IPS-15b (cell line): Measurements from ENCODE around the gene EPDR1.
"Not testable (repeated sequence)": the region's sequence is repeated elsewhere in the genome, so short reads cannot be mapped to it uniquely, and the experiment has no call there.

Experiments
- H3K27me3 ChIP-seq: one replicate; pipeline ENCODE4 v1.6.1; 2013; ENCODE audit warnings: low read length; ENCODE audit not compliant: control insufficient read depth, insufficient read depth
- H3K36me3 ChIP-seq: one replicate; pipeline ENCODE4 v1.6.1; 2013; ENCODE audit warnings: low read length; ENCODE audit not compliant: control insufficient read depth, insufficient read depth
- H3K4me1 ChIP-seq: one replicate; pipeline ENCODE4 v1.6.1; 2013; ENCODE audit warnings: mild to moderate bottlenecking, low read length; ENCODE audit not compliant: control insufficient read depth, insufficient read depth
- H3K4me3 ChIP-seq: one replicate; pipeline ENCODE4 v1.5.1; 2013; ENCODE audit warnings: low read depth, low read length
- H3K9ac ChIP-seq: one replicate; pipeline ENCODE4 v1.6.1; 2013; ENCODE audit warnings: low read depth, mild to moderate bottlenecking, low read length
- H3K9me3 ChIP-seq: one replicate; pipeline ENCODE4 v1.6.1; 2013; ENCODE audit warnings: mild to moderate bottlenecking, low read length; ENCODE audit not compliant: control insufficient read depth, insufficient read depth

Gene EPDR1

GRCh38 chr7:37932543-37932942 lies 12.1 kb downstream of the EPDR1 start:
- no peaks in the 10 kb centered on the region for H3K27me3 ChIP-seq
- no peaks in the 10 kb centered on the region for H3K4me1 ChIP-seq
- H3K36me3 ChIP-seq = no peaks in the 10 kb centered on the region
- H3K9me3 ChIP-seq = no peaks in the 10 kb centered on the region
- H3K9ac ChIP-seq = no peak overlapping the region
- H3K4me3 ChIP-seq = no peak overlapping the region

- H3K27me3 ChIP-seq = no peaks in the 10 kb centered on the region
- H3K9me3 ChIP-seq = no peaks in the 10 kb centered on the region
- no peak overlapping the region for H3K4me3 ChIP-seq
- no peaks in the 10 kb centered on the region for H3K4me1 ChIP-seq
- no peak overlapping the region for H3K9ac ChIP-seq
- H3K36me3 ChIP-seq = no peaks in the 10 kb centered on the region
These were observed 12.7 kb downstream of the EPDR1 start for GRCh38 chr7:37933018-37933566.

- H3K4me1 ChIP-seq = peaks cover 5% of the 10 kb centered on the region
- H3K9ac ChIP-seq = no peak overlapping the region
- H3K4me3 ChIP-seq = no peak overlapping the region
- H3K27me3 ChIP-seq = no peaks in the 10 kb centered on the region
- H3K36me3 ChIP-seq = no peaks in the 10 kb centered on the region
- H3K9me3 ChIP-seq = no peaks in the 10 kb centered on the region
These were observed 22.6 kb downstream of the EPDR1 start for GRCh38 chr7:37942934-37943610.

DNA sequence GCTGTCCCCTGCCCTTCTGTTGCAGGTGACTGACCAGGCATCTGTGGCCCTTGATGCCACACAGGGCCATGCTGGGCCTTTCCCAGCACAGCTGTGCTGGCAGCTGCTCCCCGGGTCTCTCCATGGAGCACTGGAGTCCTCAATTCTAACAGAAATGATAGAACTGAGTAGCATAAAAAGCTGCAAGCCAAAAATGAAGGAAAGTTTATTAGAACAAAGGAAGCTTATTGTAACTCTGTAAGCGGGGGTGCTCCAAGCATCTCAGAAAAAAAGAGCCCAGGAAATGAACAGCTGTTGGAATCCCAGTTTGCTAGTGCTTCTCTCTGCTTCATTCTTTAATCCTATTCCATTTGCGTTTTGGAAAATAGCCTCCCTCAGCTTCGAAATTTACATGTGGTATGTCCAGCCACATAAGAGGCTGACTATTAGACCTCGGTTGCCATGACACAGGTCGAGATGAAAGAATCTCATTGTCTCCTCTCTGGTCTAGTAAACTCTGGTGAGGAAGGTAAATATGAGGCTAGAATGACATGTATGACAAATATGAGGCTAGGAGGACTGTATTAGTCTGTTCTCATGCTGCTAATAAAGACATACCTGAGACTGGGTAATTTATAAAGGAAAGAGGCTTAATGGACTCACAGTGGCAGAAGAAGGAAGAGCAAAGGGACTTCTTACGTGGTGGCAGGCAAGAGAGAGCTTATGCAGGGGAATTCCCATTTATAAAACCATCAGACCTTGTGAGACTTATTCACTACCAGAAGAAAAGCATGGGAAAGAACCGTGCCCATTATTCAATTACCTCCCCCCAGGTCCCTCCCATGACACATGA lies 23.7 kb downstream of the EPDR1 start:
- H3K9ac ChIP-seq = no peak overlapping the region
- H3K27me3 ChIP-seq = no peaks in the 10 kb centered on the region
- H3K9me3 ChIP-seq = no peaks in the 10 kb centered on the region
- H3K36me3 ChIP-seq = no peaks in the 10 kb centered on the region
- H3K4me3 ChIP-seq = no peak overlapping the region
- peaks cover 5% of the 10 kb centered on the region for H3K4me1 ChIP-seq

GRCh38 chr7:37944737-37945054 lies 24.3 kb downstream of the EPDR1 start:
- peaks cover 5% of the 10 kb centered on the region for H3K4me1 ChIP-seq

DNA sequence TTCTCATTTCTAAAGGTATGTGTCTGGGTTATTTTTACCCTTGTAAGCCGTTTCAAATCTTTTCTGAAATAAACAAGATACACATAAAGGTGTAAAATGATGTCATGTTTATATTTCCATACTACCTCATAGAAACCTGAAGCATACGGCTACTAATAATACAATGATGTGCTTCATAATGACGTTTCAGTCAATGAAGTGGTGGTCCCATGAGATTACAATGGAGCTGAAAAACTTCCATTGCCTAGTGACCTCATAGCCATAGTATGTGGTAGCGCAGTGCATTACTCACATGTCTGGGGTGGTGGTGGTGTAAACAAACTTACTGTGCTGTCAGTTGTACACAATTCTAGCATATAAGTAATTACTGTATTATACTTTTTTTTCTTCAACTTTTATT lies 24.9 kb downstream of the EPDR1 start:
- Histone ChIP-seq H3K9ac (no peak overlapping the region), H3K27me3 (no peaks in the 10 kb centered on the region), H3K4me3 (no peak overlapping the region), H3K4me1 (peaks cover 5% of the 10 kb centered on the region), H3K9me3 (no peaks in the 10 kb centered on the region), H3K36me3 (no peaks in the 10 kb centered on the region)

More at GRCh38 chr7:37944737-37945054, 24.3 kb downstream of the EPDR1 start:
- Histone ChIP-seq H3K9me3 (no peaks in the 10 kb centered on the region), H3K27me3 (no peaks in the 10 kb centered on the region), H3K36me3 (no peaks in the 10 kb centered on the region), H3K9ac (no peak overlapping the region), H3K4me3 (no peak overlapping the region)

GRCh38 chr7:37947138-37947940 lies 26.9 kb downstream of the EPDR1 start:
- H3K4me3 ChIP-seq = no peak overlapping the region
- H3K9ac ChIP-seq = no peak overlapping the region
- H3K4me1 ChIP-seq = peaks cover 5% of the 10 kb centered on the region
- H3K36me3 ChIP-seq = no peaks in the 10 kb centered on the region
- H3K9me3 ChIP-seq = no peaks in the 10 kb centered on the region
- no peaks in the 10 kb centered on the region for H3K27me3 ChIP-seq

- Histone ChIP-seq H3K27me3 (no peaks in the 10 kb centered on the region), H3K9me3 (no peaks in the 10 kb centered on the region), H3K4me1 (peaks cover 2% of the 10 kb centered on the region), H3K4me3 (no peak overlapping the region), H3K9ac (no peak overlapping the region), H3K36me3 (no peaks in the 10 kb centered on the region)
These were observed 27.4 kb downstream of the EPDR1 start for GRCh38 chr7:37947941-37948210.

GRCh38 chr7:37952240-37952639 lies 31.8 kb downstream of the EPDR1 start:
- Histone ChIP-seq H3K4me1 (no peaks in the 10 kb centered on the region), H3K27me3 (no peaks in the 10 kb centered on the region), H3K36me3 (no peaks in the 10 kb centered on the region)

DNA sequence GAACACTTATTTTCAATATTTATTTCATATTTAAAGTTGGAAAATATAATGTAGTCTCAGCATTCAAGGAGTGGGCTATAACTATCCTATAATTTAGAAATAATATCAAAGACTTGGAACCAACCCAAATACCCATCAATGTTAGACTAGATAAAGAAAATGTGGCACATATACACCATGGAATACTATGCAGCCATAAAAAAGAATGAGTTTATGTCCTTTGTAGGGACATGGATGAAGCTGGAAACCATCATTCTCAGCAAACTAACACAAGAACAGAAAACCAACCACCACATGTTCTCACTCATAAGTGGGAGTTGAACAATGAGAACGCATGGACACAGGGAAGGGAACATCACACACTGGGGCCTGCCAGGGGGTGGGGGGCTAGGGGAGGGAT lies 33.8 kb downstream of the EPDR1 start:
- H3K36me3 ChIP-seq, H3K9ac ChIP-seq, H3K9me3 ChIP-seq, H3K4me3 ChIP-seq, H3K4me1 ChIP-seq, H3K27me3 ChIP-seq: not testable (repeated sequence)

More at GRCh38 chr7:37952240-37952639, 31.8 kb downstream of the EPDR1 start:
- no peaks in the 10 kb centered on the region for H3K9me3 ChIP-seq
- no peak overlapping the region for H3K9ac ChIP-seq
- H3K4me3 ChIP-seq = no peak overlapping the region

GRCh38 chr7:37956791-37957190 lies 36.4 kb downstream of the EPDR1 start:
- no peaks in the 10 kb centered on the region for H3K9me3 ChIP-seq
- H3K27me3 ChIP-seq = no peaks in the 10 kb centered on the region
- H3K9ac ChIP-seq = no peak overlapping the region
- H3K36me3 ChIP-seq = no peaks in the 10 kb centered on the region
- no peaks in the 10 kb centered on the region for H3K4me1 ChIP-seq
- no peak overlapping the region for H3K4me3 ChIP-seq
